ENCODE data around the gene PCBP3.
A peak's percentile ranks its signal among the peaks of the same experiment; 100 is the strongest.

- no peak for TF ChIP-seq POLR2A (IDR thresholded peaks at IDR 0.05)
- peak; percentile 62 to 87 (median 74) for TF ChIP-seq CTCF (IDR thresholded peaks at IDR 0.05)
Observed at GRCh38 chr21:45970674-45971615, 327.4 kb downstream of the PCBP3 start.
